ENCODE measurements around the gene CDC45.
A peak's percentile ranks its signal among the peaks of the same experiment; 100 is the strongest.

DNA sequence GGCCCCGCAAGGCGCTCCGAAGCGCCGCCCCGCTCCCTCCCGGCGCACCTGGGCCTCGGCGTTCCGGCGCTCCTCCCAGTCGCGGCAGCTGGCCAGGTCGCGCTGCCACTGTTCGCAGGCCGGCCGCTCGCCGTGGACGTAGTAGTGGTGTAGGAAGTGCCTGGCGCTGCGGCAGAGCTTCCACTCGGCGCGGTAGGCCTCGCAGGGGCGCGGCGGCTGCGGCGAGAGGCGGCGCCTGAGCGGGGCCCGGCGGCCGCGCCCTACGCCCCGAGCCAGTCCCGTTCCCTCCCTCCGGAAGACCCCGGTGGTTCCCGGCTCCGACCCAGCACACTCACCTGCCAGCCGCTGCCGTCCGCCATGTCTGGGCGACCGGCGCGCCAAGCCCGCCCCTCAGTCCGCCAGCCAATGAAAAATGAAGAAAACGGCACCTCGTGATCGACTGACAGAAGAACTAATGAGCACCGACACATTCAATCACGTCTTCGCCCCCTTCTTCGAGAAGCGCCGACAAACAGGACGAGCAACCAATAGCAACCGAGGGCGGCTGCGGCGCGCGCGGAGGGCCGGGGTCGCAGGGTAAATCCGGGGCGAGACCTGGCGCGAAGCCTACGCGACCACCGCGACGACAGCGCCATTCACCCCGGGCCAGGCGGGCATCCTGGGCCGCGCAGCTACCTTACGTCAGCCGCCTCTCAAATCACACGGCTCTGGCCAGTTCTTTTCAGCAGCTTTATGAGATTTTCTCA, 32.2 kb upstream of the CDC45 start, which contains the start of gene C22orf39:
- TF ChIP-seq, protein P1, sequence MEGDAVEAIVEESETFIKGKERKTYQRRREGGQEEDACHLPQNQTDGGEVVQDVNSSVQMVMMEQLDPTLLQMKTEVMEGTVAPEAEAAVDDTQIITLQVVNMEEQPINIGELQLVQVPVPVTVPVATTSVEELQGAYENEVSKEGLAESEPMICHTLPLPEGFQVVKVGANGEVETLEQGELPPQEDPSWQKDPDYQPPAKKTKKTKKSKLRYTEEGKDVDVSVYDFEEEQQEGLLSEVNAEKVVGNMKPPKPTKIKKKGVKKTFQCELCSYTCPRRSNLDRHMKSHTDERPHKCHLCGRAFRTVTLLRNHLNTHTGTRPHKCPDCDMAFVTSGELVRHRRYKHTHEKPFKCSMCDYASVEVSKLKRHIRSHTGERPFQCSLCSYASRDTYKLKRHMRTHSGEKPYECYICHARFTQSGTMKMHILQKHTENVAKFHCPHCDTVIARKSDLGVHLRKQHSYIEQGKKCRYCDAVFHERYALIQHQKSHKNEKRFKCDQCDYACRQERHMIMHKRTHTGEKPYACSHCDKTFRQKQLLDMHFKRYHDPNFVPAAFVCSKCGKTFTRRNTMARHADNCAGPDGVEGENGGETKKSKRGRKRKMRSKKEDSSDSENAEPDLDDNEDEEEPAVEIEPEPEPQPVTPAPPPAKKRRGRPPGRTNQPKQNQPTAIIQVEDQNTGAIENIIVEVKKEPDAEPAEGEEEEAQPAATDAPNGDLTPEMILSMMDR (IDR thresholded peaks at IDR 0.05) = no peak
- TF ChIP-seq EZH2 (IDR thresholded peaks at IDR 0.05) (peak; percentile 48), EZH2phosphoT487 (IDR thresholded peaks at IDR 0.05) (no peak)

All from neural progenitor cell (in vitro differentiated cells).